WTC11 (cell line): Measurements from ENCODE around the gene TRUB1. TPM values are rescaled to one million over a fixed set of nuclear protein-coding genes. Genes with fewer than 3 reads are reported as not detected.

ENCODE experiments used
- ATAC-seq: fragments of 200-7000 bp; cut with Tn5 transposase; 2 replicates; pipeline ENCODE4 v1.10.0; 2021; ENCODE audit warnings: mild to moderate bottlenecking, moderate library complexity
- CTCF ChIA-PET: fragments of 300-600 bp; sonication (Branson Sonifier 250); formaldehyde crosslinking; loops from one replicate; lab custom pipeline; 2021; ENCODE audit warnings: antibody characterized with exemption; lab: Charles Lee
- POLR2A ChIA-PET: fragments of 350-600 bp; sonication (Branson Sonifier 250); formaldehyde crosslinking; loops from one replicate; lab custom pipeline; 2021; ENCODE audit warnings: antibody characterized with exemption; lab: Charles Lee
- DNase-seq: peaks from one replicate; pipeline ENCODE4 v3.0.0; 2021; ENCODE audit warnings: low spot score
- H3K27ac Mint-ChIP-seq: 2 replicates; pipeline ENCODE4 v1.8.0; 2021; ENCODE audit warnings: mixed read lengths
- H3K27me3 Mint-ChIP-seq: 2 replicates; pipeline ENCODE4 v1.8.0; 2021; ENCODE audit warnings: low read depth, mild to moderate bottlenecking, moderate library complexity, mixed read lengths
- H3K36me3 Mint-ChIP-seq: 2 replicates; pipeline ENCODE4 v1.8.0; 2021; ENCODE audit warnings: mixed read lengths
- H3K4me1 Mint-ChIP-seq: 2 replicates; pipeline ENCODE4 v1.8.0; 2022; ENCODE audit warnings: mixed read lengths
- H3K4me3 Mint-ChIP-seq: 2 replicates; pipeline ENCODE4 v1.8.0; 2021; ENCODE audit warnings: mild to moderate bottlenecking, moderate library complexity, mixed read lengths
- H3K9me3 Mint-ChIP-seq: 2 replicates; pipeline ENCODE4 v1.8.0; 2021; ENCODE audit warnings: mixed read lengths
- AR ChIP-seq: fragments of 250-450 bp; sonication (Bioruptor Pico); IDR thresholded peaks from 2 replicates; pipeline ENCODE4 v1.9.0; 2021; ENCODE audit warnings: mild to moderate bottlenecking
- ATF6 ChIP-seq: sonication (generic); formaldehyde crosslinking; IDR thresholded peaks from 2 replicates; pipeline ENCODE4 v1.8.1; 2023; ENCODE audit warnings: mild to moderate bottlenecking, missing genetic modification reagents
- CDX4 ChIP-seq: fragments of 250-450 bp; sonication (Bioruptor Pico); IDR thresholded peaks from 2 replicates; pipeline ENCODE4 v1.9.0; 2021; ENCODE audit warnings: moderate library complexity, mild to moderate bottlenecking, inconsistent platforms, borderline replicate concordance
- CREM ChIP-seq: sonication (generic); formaldehyde crosslinking; IDR thresholded peaks from 2 replicates; pipeline ENCODE4 v1.8.1; 2022; ENCODE audit warnings: mild to moderate bottlenecking, missing genetic modification reagents, moderate library complexity
- E2F1 ChIP-seq: sonication (generic); formaldehyde crosslinking; IDR thresholded peaks from 2 replicates; pipeline ENCODE4 v1.8.0; 2022; ENCODE audit warnings: mild to moderate bottlenecking, missing genetic modification reagents
- E2F4 ChIP-seq: sonication (generic); formaldehyde crosslinking; IDR thresholded peaks from 2 replicates; pipeline ENCODE4 v1.8.1; 2022; ENCODE audit warnings: low read depth, mild to moderate bottlenecking, moderate library complexity, missing genetic modification reagents, borderline replicate concordance
- ETV6 ChIP-seq: sonication (generic); formaldehyde crosslinking; IDR thresholded peaks from 2 replicates; pipeline ENCODE4 v1.8.1; 2022; ENCODE audit warnings: mild to moderate bottlenecking, missing genetic modification reagents
- FOXJ3 ChIP-seq: sonication (generic); formaldehyde crosslinking; IDR thresholded peaks from 2 replicates; pipeline ENCODE4 v1.9.0; 2021; ENCODE audit warnings: missing genetic modification reagents, mild to moderate bottlenecking, borderline replicate concordance
- GRHL2 ChIP-seq: fragments of 250-450 bp; sonication (Bioruptor Pico); IDR thresholded peaks from 2 replicates; pipeline ENCODE4 v1.8.0; 2022; ENCODE audit warnings: mild to moderate bottlenecking, moderate library complexity; ENCODE audit not compliant: insufficient replicate concordance, severe bottlenecking
- HMGA2 ChIP-seq: fragments of 250-450 bp; sonication (Bioruptor Pico); IDR thresholded peaks from 2 replicates; pipeline ENCODE4 v1.4.0; 2021; ENCODE audit warnings: mild to moderate bottlenecking, moderate library complexity
- IRF2 ChIP-seq: sonication (generic); formaldehyde crosslinking; IDR thresholded peaks from 2 replicates; pipeline ENCODE4 v1.8.0; 2022; ENCODE audit warnings: low read depth, missing genetic modification reagents, borderline replicate concordance
- MAX ChIP-seq: sonication (generic); formaldehyde crosslinking; IDR thresholded peaks from 2 replicates; pipeline ENCODE4 v1.8.0; 2022; ENCODE audit warnings: mild to moderate bottlenecking, missing genetic modification reagents
- NFATC4 ChIP-seq: fragments of 250-450 bp; sonication (Bioruptor Pico); IDR thresholded peaks from 2 replicates; pipeline ENCODE4 v1.9.0; 2021; ENCODE audit warnings: mild to moderate bottlenecking
- NFE2L1 ChIP-seq: sonication (generic); formaldehyde crosslinking; IDR thresholded peaks from 2 replicates; pipeline ENCODE4 v1.8.1; 2023; ENCODE audit warnings: missing genetic modification reagents
- RELA ChIP-seq: sonication (generic); formaldehyde crosslinking; IDR thresholded peaks from 2 replicates; pipeline ENCODE4 v1.8.1; 2022; ENCODE audit warnings: missing genetic modification reagents, mild to moderate bottlenecking, borderline replicate concordance
- SMAD4 ChIP-seq: sonication (generic); formaldehyde crosslinking; IDR thresholded peaks from 2 replicates; pipeline ENCODE4 v1.8.0; 2022; ENCODE audit warnings: mild to moderate bottlenecking, missing genetic modification reagents
- TEAD4 ChIP-seq: sonication (generic); formaldehyde crosslinking; IDR thresholded peaks from 2 replicates; pipeline ENCODE4 v1.8.0; 2022; ENCODE audit warnings: mild to moderate bottlenecking, missing genetic modification reagents
- USF2 ChIP-seq: sonication (generic); formaldehyde crosslinking; IDR thresholded peaks from 2 replicates; pipeline ENCODE4 v1.8.1; 2023; ENCODE audit warnings: mild to moderate bottlenecking, missing genetic modification reagents, moderate library complexity
- ZBTB43 ChIP-seq: sonication (generic); formaldehyde crosslinking; IDR thresholded peaks from 2 replicates; pipeline ENCODE4 v1.8.1; 2023; ENCODE audit warnings: mild to moderate bottlenecking, missing genetic modification reagents
- ZNF219 ChIP-seq: sonication (generic); formaldehyde crosslinking; IDR thresholded peaks from 2 replicates; pipeline ENCODE4 v1.8.0; 2023; ENCODE audit warnings: missing genetic modification reagents, mild to moderate bottlenecking, borderline replicate concordance
- ZNF317 ChIP-seq: sonication (generic); formaldehyde crosslinking; IDR thresholded peaks from 2 replicates; pipeline ENCODE4 v1.8.1; 2023; ENCODE audit warnings: low read depth, mild to moderate bottlenecking, moderate library complexity, missing genetic modification reagents, borderline replicate concordance
- ZNF396 ChIP-seq: fragments of 250-450 bp; sonication (Bioruptor Pico); IDR thresholded peaks from 2 replicates; pipeline ENCODE4 v1.8.0; 2021; ENCODE audit warnings: mild to moderate bottlenecking, moderate library complexity, borderline replicate concordance
- ZNF416 ChIP-seq: fragments of 250-450 bp; sonication (Bioruptor Pico); IDR thresholded peaks from 2 replicates; pipeline ENCODE4 v1.9.0; 2021; ENCODE audit warnings: mild to moderate bottlenecking, inconsistent platforms
- ZNF512 ChIP-seq: sonication (generic); formaldehyde crosslinking; IDR thresholded peaks from 2 replicates; pipeline ENCODE4 v1.8.1; 2022; ENCODE audit warnings: missing genetic modification reagents, borderline replicate concordance
- total RNA-seq: library from RNA; stranded (reverse); gene quantifications from 3 replicates; pipeline ENCODE4 v1.2.3, GENCODE V29; 2021

TRUB1 gene
- total RNA-seq, 1 experiment from 2014 or later = 27.8 TPM

- Mint-ChIP-seq H3K27ac (no peak overlapping the region), H3K36me3 (peaks cover 4% of the 10 kb centered on the region; the same call in 1 of the 2 replicates), H3K4me3 (no peak overlapping the region), H3K27me3 (no peaks in the 10 kb centered on the region), H3K4me1 (peaks cover 20% of the 10 kb centered on the region), H3K9me3 (no peaks in the 10 kb centered on the region)
- DNase-seq (no peak), ATAC-seq (peak; percentile 72)
- POLR2A ChIA-PET = no interaction called here
- CTCF ChIA-PET = no interaction called here
- TF ChIP-seq ZNF512 (CRISPR knock-in tag) (no peak), ETV6 (CRISPR knock-in tag) (no peak), GRHL2 (CRISPR knock-in tag) (no peak), USF2 (CRISPR knock-in tag) (no peak), NFE2L1 (CRISPR knock-in tag) (no peak), E2F4 (CRISPR knock-in tag) (no peak), ZNF396 (CRISPR knock-in tag) (no peak), SMAD4 (CRISPR knock-in tag) (no peak), FOXJ3 (CRISPR knock-in tag) (no peak), NFATC4 (CRISPR knock-in tag) (no peak)
Measured at GRCh38 chr10:114955984-114956383, 18.0 kb downstream of the TRUB1 start.

- POLR2A ChIA-PET = no interaction called here
- H3K27ac Mint-ChIP-seq = no peak overlapping the region
- H3K4me3 Mint-ChIP-seq = no peak overlapping the region
- ATAC-seq = no peak
- no peaks in the 10 kb centered on the region for H3K27me3 Mint-ChIP-seq
- peaks cover 20% of the 10 kb centered on the region for H3K4me1 Mint-ChIP-seq
- no peaks in the 10 kb centered on the region for H3K9me3 Mint-ChIP-seq
- no peak for DNase-seq
- CTCF ChIA-PET = interaction anchor here (1.3 kb wide), 1 partner anchor 80 kb away, joined by 3 read pairs; no protein-coding TSS in a partner anchor
- H3K36me3 Mint-ChIP-seq = peaks cover 4% of the 10 kb centered on the region; the same call in 1 of the 2 replicates
- no peak for TF ChIP-seq ZNF317
- TF ChIP-seq TEAD4 (CRISPR knock-in tag) = no peak
- TF ChIP-seq HMGA2 (CRISPR knock-in tag) = no peak
- TF ChIP-seq RELA (CRISPR knock-in tag) = no peak
- no peak for TF ChIP-seq ATF6
- no peak for TF ChIP-seq ZNF416 (CRISPR knock-in tag)
- no peak for TF ChIP-seq ZNF219 (CRISPR knock-in tag)
- no peak for TF ChIP-seq AR
- TF ChIP-seq ZBTB43 = no peak
- TF ChIP-seq CDX4 = no peak
- no peak for TF ChIP-seq CREM (CRISPR knock-in tag)
- TF ChIP-seq IRF2 (CRISPR knock-in tag) = no peak
- TF ChIP-seq MAX = no peak
- TF ChIP-seq ZNF396 (CRISPR knock-in tag) = no peak
- no peak for TF ChIP-seq E2F1
Measured at GRCh38 chr10:114956466-114956865, 18.5 kb downstream of the TRUB1 start.
